HUES48 (cell line): ENCODE measurements around the gene OLR1.
A peak's percentile ranks its signal among the peaks of the same experiment; 100 is the strongest.
"Not testable (repeated sequence)": the region's sequence is repeated elsewhere in the genome, so short reads cannot be mapped to it uniquely, and the experiment has no call there.

Experiments
- H3K27ac ChIP-seq: one replicate; pipeline ENCODE4 v1.7.0; 2013; ENCODE audit warnings: low read depth, low read length, inconsistent platforms
- H3K27me3 ChIP-seq: 2 replicates; pipeline ENCODE4 v1.6.1; 2013; ENCODE audit warnings: mild to moderate bottlenecking, low read length; ENCODE audit not compliant: control insufficient read depth, insufficient read depth
- H3K36me3 ChIP-seq: 2 replicates; pipeline ENCODE4 v1.6.1; 2013; ENCODE audit warnings: low read length; ENCODE audit not compliant: control insufficient read depth, insufficient read depth
- H3K4me1 ChIP-seq: 2 replicates; pipeline ENCODE4 v1.6.1; 2013; ENCODE audit warnings: mild to moderate bottlenecking, low read length; ENCODE audit not compliant: control insufficient read depth, insufficient read depth
- H3K4me3 ChIP-seq: 2 replicates; pipeline ENCODE4 v1.5.1; 2013; ENCODE audit warnings: mild to moderate bottlenecking, low read depth, low read length
- H3K9ac ChIP-seq: 2 replicates; pipeline ENCODE4 v1.6.1; 2013; ENCODE audit warnings: mild to moderate bottlenecking, low read depth, low read length, moderate library complexity
- H3K9me3 ChIP-seq: 2 replicates; pipeline ENCODE4 v1.6.1; 2013; ENCODE audit warnings: low read length; ENCODE audit not compliant: control insufficient read depth, insufficient read depth

Gene OLR1

DNA sequence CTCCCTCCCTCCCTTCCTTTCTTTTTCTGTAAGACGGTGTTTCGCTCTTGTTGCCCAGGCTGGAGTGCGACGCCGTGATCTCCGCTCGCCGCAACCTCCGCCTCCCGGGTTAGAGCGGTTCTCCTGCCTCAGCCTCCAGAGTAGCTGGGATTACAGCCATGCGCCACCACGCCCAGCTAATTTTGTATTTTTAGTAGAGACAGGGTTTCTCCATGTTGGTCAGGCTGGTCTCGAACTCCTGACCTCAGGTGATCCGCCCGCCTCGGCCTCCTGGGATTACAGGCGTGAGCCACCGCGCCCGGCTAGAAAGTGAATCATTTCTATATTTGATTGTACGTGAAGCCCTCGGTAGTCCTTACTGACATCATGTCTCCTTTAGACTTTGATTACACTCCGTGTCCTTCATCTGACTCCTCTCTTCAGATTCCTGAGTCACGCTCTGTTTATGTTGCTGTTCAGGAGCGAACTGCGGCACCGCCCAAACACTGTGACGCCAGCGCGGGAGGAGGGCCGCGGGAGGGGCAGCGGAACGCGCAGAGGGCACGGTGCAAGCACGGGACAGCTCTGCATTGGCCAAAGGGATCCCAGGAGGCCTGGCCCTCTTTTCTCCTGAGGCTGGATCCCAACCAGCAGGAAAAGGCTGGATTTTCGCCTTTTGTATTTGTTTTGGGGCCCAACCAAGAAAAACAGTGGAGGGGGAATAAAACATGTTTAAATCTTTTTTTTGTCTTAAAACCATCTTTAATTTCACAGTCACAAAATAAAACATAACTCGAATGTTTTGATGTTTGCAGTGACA, 40.2 kb upstream of the OLR1 start:
- Histone ChIP-seq H3K4me1 (peaks cover 18% of the 10 kb centered on the region), H3K27me3 (no peaks in the 10 kb centered on the region), H3K9ac (peak overlapping the region; percentile 90), H3K4me3 (peak overlapping the region; percentile 77), H3K36me3 (peaks cover 4% of the 10 kb centered on the region; the same call in 1 of the 2 replicates), H3K9me3 (no peaks in the 10 kb centered on the region), H3K27ac (peak overlapping the region; percentile 99)

DNA sequence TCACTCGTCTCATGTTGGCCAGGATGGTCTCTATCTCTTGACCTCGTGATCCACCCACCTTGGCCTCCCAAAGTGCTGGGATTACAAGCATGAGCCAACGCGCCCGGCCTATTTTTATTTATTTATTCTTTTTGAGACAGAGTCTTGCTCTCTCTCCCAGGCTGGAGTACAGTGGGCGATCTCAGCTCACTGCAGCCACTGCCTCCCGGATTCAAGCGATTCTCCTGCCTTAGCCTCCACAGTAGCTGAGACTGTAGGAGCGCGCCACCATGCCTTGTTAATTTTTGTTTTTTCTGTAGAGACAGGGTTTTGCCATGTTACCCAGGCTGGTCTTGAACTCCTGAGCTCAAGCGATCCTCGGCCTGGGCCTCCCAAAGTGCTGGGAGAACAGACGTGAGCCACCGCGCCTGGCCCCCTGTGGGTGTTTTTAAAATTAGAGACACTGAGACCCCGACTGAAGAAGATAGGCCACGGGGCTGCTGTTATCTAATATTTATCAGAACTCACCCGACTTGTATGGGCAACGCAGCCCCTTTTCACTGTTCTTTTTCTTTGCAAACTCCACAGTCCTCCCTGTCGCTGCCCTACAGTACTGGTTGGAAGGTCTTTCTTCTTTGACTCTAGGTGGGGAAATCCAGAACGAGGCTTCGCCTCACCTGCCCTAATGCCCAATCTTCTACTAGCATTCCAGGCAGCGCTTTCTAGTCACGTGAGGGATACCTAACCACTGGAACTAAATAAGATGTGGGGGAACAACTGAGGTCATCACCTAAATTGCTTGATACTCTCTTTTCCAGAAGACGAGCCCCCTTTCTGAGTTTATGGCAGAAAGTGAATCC, 39.4 kb upstream of the OLR1 start:
- Histone ChIP-seq H3K4me1 (peaks cover 18% of the 10 kb centered on the region), H3K27ac (no peak overlapping the region), H3K27me3 (no peaks in the 10 kb centered on the region), H3K36me3 (0 out of 2 replicates have a peak, but pooled peaks cover 3% of the 10 kb centered on the region), H3K9ac (no peak overlapping the region), H3K4me3 (no peak overlapping the region), H3K9me3 (no peaks in the 10 kb centered on the region)

DNA sequence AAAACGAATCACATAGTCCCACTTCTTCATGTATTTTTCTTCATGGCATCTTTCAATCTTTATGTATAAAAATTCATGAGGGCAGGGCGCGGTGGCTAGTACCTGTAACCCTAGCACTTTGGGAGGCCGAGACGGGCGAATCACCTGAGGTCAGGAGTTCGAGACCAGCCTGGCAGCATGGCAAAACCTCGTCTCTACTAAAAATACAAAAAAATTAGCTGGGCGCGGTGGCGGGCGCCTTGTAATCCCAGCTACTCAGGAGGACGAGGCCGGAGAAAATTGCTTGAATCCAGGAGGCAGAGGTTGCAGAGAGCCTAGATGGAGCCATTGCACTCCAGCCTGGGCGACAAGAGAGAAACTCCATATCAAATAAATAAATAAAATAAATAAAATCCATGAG, 38.3 kb upstream of the OLR1 start:
- Histone ChIP-seq H3K27ac (no peak overlapping the region), H3K9me3 (no peaks in the 10 kb centered on the region), H3K27me3 (no peaks in the 10 kb centered on the region), H3K36me3 (no peaks in the 10 kb centered on the region), H3K9ac (no peak overlapping the region), H3K4me3 (no peak overlapping the region), H3K4me1 (peaks cover 20% of the 10 kb centered on the region)

DNA sequence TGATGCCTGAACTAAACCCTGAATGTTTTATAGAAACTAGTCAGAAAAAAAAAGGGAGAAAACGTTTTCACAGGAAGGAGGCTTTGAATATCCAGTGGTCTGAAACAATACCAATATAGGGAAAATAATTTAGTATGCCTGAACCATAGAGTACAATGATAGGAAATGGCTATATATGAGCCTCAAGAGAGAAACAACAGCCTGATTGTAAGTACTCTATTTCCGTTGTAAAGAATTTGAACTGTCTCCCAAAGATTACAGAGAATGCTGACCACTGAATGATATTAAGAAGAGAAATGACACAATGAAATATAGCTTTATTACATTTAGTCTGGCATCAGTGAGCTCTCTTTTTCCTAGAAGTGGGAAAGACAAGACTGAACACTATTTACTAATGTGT, 35.2 kb upstream of the OLR1 start:
- Histone ChIP-seq H3K4me1 (peaks cover 18% of the 10 kb centered on the region), H3K4me3 (no peak overlapping the region), H3K27me3 (no peaks in the 10 kb centered on the region), H3K36me3 (no peaks in the 10 kb centered on the region), H3K9me3 (no peaks in the 10 kb centered on the region), H3K27ac (no peak overlapping the region), H3K9ac (no peak overlapping the region)

DNA sequence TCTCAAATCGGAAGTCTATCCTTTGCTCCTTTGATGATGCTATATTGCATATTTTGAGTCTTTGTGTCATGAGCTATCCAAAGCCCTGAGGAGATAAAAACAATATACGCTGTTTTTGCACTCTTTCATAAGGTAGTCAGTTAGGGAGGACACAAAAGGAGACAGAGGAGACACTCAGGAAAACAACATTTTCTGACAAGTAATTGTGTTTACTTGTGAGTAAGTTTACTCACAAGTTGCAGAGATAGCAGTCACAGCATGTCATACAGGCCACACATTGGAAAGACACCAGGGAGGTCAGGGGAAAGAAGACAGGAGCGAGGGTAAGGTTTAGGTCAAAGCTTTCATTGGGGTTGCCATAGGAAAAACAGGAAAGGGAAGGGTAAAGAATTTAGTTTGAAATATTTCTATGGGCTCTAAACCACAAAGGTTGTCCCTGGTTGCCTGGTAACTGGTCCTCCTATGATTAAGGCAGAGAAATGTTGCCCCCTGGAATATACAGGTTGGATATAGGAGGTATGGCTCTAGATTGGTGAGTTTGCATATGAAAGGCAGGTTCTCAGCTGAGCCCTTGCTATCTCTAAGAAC, 33.4 kb upstream of the OLR1 start:
- H3K36me3 ChIP-seq: no peaks in the 10 kb centered on the region
- peaks cover 18% of the 10 kb centered on the region for H3K4me1 ChIP-seq
- no peaks in the 10 kb centered on the region for H3K27me3 ChIP-seq
- no peak overlapping the region for H3K9ac ChIP-seq
- H3K9me3 ChIP-seq: no peaks in the 10 kb centered on the region
- peak overlapping the region; percentile 21 for H3K27ac ChIP-seq
- no peak overlapping the region for H3K4me3 ChIP-seq

DNA sequence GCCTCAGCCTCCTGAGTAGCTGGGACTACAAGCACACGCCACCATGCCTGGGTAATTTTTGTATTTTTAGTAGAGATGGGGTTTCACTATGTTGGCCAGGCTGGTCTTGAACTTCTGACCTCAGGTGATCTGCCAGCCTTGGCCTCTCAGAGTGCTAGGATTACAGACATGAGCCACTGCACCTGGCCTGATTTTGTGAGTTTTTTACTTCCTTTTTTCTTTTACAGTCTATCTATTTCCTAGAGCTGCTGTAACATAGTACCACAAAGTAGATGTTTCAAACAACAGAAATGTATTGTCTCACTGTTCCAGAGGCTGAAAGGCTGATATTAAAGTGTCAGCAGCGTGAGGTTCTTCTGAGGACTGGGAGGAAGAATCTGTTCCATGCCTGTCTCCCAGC, 32.6 kb upstream of the OLR1 start:
- not testable (repeated sequence) for H3K9me3 ChIP-seq, H3K4me3 ChIP-seq, H3K9ac ChIP-seq, H3K36me3 ChIP-seq, H3K27me3 ChIP-seq, H3K27ac ChIP-seq
- peaks cover 18% of the 10 kb centered on the region for H3K4me1 ChIP-seq

DNA sequence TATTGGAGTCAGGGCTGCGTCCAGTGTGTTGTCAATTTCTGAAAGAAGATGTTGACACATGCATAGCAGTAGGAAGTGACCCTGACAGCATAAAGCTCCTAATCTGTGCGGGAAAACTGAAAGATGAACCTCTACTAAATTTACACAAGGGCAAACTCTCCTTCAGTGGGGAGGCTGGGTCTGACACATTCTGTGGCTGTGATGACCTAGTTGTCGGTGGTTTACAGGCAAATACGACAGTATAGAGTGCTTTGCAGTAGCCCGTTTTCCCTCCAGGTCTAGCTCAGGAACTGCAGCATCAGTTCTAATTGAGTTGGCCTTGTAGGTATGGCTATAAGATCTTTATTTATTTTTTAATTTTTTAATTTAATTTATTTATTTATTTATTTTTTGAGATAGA, 25.9 kb upstream of the OLR1 start:
- Histone ChIP-seq H3K4me1 (0 out of 2 replicates have a peak, but pooled peaks cover under 1% of the 10 kb centered on the region), H3K9me3 (no peaks in the 10 kb centered on the region), H3K27me3 (no peaks in the 10 kb centered on the region), H3K36me3 (no peaks in the 10 kb centered on the region), H3K4me3 (no peak overlapping the region), H3K27ac (no peak overlapping the region), H3K9ac (no peak overlapping the region)

DNA sequence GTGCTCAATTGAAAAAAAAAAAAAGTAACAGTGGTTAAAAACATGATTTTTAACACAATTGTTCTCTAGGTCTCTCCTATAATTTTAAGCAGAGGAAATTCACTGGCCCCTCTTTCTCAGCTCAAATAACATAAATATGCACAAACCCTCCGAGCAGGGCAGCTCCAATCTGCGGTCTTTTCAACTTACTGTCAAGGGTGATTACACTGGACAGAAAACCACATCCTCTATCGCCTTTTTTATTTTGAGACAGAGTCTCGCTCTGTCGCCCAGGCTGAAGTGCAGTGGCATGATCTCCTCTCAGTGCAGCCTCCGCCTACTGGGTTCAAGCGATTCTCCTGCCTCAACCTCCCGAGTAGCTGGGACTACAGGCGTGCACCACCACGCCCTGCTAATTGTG, 24.3 kb upstream of the OLR1 start:
- H3K4me3 ChIP-seq: no peak overlapping the region
- no peak overlapping the region for H3K27ac ChIP-seq

DNA sequence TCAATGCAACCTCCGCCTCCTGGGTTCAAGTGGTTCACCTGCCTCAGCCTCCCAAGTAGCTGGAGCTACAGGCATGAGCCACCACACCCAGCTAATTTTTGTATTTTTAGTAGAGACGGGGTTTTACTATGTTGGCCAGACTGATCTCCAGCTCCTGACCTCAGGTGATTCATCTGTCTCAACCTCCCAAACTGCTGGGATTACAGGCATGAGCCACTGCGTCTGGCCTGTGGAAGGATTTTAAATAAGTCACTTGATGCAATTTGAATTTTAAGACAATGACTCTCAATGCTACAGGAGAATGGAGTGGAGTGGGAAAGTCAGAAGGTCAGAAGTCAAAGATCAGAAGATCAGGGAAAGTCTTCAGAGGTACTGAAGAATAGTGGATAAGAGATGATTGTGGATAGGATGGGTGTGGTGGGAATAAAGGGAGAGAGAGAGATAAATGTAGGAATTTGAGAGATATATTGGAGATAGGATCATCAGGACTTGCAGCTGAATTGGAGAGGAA, 22.3 kb upstream of the OLR1 start:
- Histone ChIP-seq H3K4me1 (peaks cover 6% of the 10 kb centered on the region; the same call in 1 of the 2 replicates), H3K9me3 (no peaks in the 10 kb centered on the region), H3K27ac (no peak overlapping the region), H3K36me3 (no peaks in the 10 kb centered on the region), H3K27me3 (no peaks in the 10 kb centered on the region), H3K4me3 (no peak overlapping the region), H3K9ac (no peak overlapping the region)

More for the DNA sequence above, 24.3 kb upstream of the OLR1 start:
- no peaks in the 10 kb centered on the region for H3K27me3 ChIP-seq
- H3K4me1 ChIP-seq: peaks cover 6% of the 10 kb centered on the region; the same call in 1 of the 2 replicates
- H3K9me3 ChIP-seq: no peaks in the 10 kb centered on the region
- H3K36me3 ChIP-seq: no peaks in the 10 kb centered on the region
- H3K9ac ChIP-seq: no peak overlapping the region

DNA sequence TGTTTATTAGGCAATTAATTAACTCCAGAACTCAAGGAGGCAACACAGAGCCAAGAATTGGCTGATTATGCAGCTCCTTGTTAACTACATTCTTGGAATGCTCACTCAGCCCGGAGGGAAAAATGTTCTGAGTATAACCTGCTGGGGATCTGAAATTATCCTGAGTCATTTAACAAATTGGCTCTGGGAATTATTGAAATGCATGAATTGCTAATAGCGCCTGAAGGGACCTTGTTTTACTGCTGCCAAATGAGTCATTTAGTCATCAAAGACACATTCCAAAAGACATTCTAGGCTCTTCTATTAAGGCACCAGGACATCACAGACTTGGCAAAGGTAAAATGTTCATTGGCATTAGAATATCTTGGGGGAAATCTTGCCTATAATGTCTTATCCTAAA, 19.9 kb upstream of the OLR1 start:
- Histone ChIP-seq H3K4me3 (no peak overlapping the region), H3K4me1 (peaks cover 6% of the 10 kb centered on the region; the same call in 1 of the 2 replicates), H3K9ac (no peak overlapping the region), H3K36me3 (no peaks in the 10 kb centered on the region), H3K27me3 (no peaks in the 10 kb centered on the region), H3K27ac (peak overlapping the region; percentile 75), H3K9me3 (no peaks in the 10 kb centered on the region)
